Loucy (cell line): ENCODE results near the gene DTNBP1.

ENCODE experiments used
- H2AFZ ChIP-seq: fragments of 200-600 bp; sonication (generic); 2 replicates; pipeline ENCODE4 v1.6.0; 2016; ENCODE audit warnings: antibody characterized with exemption, mild to moderate bottlenecking, low read length, moderate library complexity
- H3F3A ChIP-seq: fragments of 200-600 bp; 2 replicates; pipeline ENCODE4 v1.6.0; 2016; ENCODE audit warnings: antibody characterized with exemption, low read depth, mild to moderate bottlenecking
- H3K27me3 ChIP-seq: fragments of 200-600 bp; sonication (generic); 2 replicates; pipeline ENCODE4 v1.6.1; 2014; ENCODE audit warnings: low read length, mild to moderate bottlenecking; ENCODE audit not compliant: insufficient read depth, poor library complexity, severe bottlenecking
- H3K36me3 ChIP-seq: fragments of 200-600 bp; sonication (generic); 2 replicates; pipeline ENCODE4 v1.6.1; 2016; ENCODE audit warnings: low read length; ENCODE audit not compliant: insufficient read depth
- H3K4me1 ChIP-seq: fragments of 200-600 bp; sonication (generic); 2 replicates; pipeline ENCODE4 v1.5.1; 2014; ENCODE audit warnings: low read length, mild to moderate bottlenecking; ENCODE audit not compliant: insufficient read depth, poor library complexity, severe bottlenecking
- H3K4me2 ChIP-seq: fragments of 200-600 bp; sonication (generic); 2 replicates; pipeline ENCODE4 v1.6.0; 2014; ENCODE audit warnings: antibody characterized with exemption, low read length, low read depth, mild to moderate bottlenecking; ENCODE audit not compliant: poor library complexity, severe bottlenecking
- H3K4me3 ChIP-seq: fragments of 200-600 bp; sonication (generic); 2 replicates; pipeline ENCODE4 v1.5.1; 2014; ENCODE audit warnings: low read length, mild to moderate bottlenecking, mixed read lengths; ENCODE audit not compliant: poor library complexity, severe bottlenecking
- H3K79me2 ChIP-seq: fragments of 200-600 bp; sonication (generic); 2 replicates; pipeline ENCODE4 v1.6.1; 2014; ENCODE audit warnings: low read length; ENCODE audit not compliant: insufficient read depth
- H3K9ac ChIP-seq: fragments of 200-600 bp; sonication (generic); 2 replicates; pipeline ENCODE4 v1.6.0; 2014; ENCODE audit warnings: mild to moderate bottlenecking, low read depth, low read length, moderate library complexity; ENCODE audit not compliant: poor library complexity, severe bottlenecking
- H3K9me2 ChIP-seq: fragments of 200-600 bp; sonication (generic); replicated peaks from 2 replicates; pipeline ENCODE4 v1.6.1; 2016; ENCODE audit warnings: low read depth, low read length, mixed read lengths
- H3K9me3 ChIP-seq: fragments of 200-600 bp; sonication (generic); 2 replicates; pipeline ENCODE4 v1.6.1; 2014; ENCODE audit warnings: mild to moderate bottlenecking, antibody characterized with exemption, low read length, low read depth; ENCODE audit not compliant: insufficient read depth
- H4K20me1 ChIP-seq: fragments of 200-600 bp; sonication (generic); 2 replicates; pipeline ENCODE4 v1.6.0; 2014; ENCODE audit warnings: antibody characterized with exemption, low read length, mild to moderate bottlenecking; ENCODE audit not compliant: insufficient read depth, poor library complexity, severe bottlenecking
- EZH2phosphoT487 ChIP-seq: fragments of 200-600 bp; IDR thresholded peaks from 2 replicates; pipeline ENCODE4 v1.6.1; 2018; ENCODE audit warnings: antibody characterized with exemption, mild to moderate bottlenecking, moderate library complexity, borderline replicate concordance
- TF ChIP-seq, protein P1 (sequence below): fragments of 200-600 bp; sonication (generic); conservative IDR thresholded peaks from 2 replicates; pipeline ENCODE4 v1.5.1; 2014; ENCODE audit warnings: mild to moderate bottlenecking, antibody characterized with exemption, low read length

DTNBP1 gene

DNA sequence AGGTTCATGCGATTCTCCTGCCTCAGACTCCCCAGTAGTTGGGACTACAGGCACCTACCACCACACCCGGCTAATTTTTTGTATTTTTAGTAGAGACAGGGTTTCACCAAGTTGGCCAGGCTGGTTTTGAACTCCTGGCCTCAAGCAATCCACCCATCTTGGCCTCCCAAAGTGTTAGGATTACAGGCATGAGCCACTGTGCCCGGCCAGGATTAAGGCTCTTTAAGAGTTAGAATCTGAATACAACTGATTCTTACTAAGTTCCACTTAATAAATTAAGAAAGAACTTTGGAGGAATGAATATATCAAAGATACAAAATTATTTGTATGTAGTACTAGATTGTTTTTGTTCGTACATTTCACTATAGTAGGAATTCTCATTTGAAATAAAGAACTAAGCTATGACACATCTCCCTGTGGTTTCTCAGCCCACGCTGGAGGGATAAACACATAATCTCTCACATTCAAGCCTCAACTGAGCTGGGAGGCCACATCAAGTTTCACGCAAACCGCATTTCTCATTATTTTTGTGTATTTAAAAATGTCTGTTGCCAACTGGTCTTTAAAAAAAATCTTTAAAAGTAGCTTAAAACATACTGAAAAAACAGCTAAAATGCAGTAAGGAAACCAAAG, 34.2 kb downstream of the DTNBP1 start:
- H3K79me2 ChIP-seq, result peaks cover 10% of the 10 kb centered on the region; the same call in 1 of the 2 replicates
- H3K9ac ChIP-seq, result no peak overlapping the region
- no peak overlapping the region for H2AFZ ChIP-seq
- H4K20me1 ChIP-seq, result no peaks in the 10 kb centered on the region
- H3K9me3 ChIP-seq, result no peaks in the 10 kb centered on the region
- peaks cover 16% of the 10 kb centered on the region for H3K4me1 ChIP-seq
- no peak overlapping the region for H3K4me3 ChIP-seq
- H3K9me2 ChIP-seq, result no peaks in the 10 kb centered on the region
- no peak for TF ChIP-seq EZH2phosphoT487
- TF ChIP-seq, protein P1, sequence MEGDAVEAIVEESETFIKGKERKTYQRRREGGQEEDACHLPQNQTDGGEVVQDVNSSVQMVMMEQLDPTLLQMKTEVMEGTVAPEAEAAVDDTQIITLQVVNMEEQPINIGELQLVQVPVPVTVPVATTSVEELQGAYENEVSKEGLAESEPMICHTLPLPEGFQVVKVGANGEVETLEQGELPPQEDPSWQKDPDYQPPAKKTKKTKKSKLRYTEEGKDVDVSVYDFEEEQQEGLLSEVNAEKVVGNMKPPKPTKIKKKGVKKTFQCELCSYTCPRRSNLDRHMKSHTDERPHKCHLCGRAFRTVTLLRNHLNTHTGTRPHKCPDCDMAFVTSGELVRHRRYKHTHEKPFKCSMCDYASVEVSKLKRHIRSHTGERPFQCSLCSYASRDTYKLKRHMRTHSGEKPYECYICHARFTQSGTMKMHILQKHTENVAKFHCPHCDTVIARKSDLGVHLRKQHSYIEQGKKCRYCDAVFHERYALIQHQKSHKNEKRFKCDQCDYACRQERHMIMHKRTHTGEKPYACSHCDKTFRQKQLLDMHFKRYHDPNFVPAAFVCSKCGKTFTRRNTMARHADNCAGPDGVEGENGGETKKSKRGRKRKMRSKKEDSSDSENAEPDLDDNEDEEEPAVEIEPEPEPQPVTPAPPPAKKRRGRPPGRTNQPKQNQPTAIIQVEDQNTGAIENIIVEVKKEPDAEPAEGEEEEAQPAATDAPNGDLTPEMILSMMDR, result no peak
- no peaks in the 10 kb centered on the region for H3K27me3 ChIP-seq
- H3K36me3 ChIP-seq, result peaks cover 25% of the 10 kb centered on the region; the same call in 1 of the 2 replicates
- peak overlapping the region; percentile 38 for H3K4me2 ChIP-seq
- H3F3A ChIP-seq, result no peaks in the 10 kb centered on the region

DNA sequence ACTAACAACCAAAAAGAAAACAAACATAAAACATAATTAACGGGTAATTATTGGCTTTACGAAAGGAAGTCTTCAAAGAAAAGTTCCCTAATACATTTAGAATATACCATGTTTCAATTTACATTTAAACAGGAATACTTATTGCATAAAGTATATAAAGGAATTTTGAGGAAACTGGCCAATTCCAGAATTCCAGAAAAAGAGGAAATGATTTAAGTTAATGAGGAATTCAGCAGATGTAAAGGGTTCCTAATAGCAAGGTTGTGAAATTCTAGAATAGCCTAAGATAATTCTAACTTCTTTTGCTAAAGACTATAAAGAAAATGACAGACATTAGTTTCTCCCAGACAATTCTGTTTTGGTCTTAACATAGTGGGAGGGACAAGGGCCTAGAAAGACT, 35.0 kb downstream of the DTNBP1 start:
- Histone ChIP-seq H3K4me2 (no peak overlapping the region), H3K27me3 (no peaks in the 10 kb centered on the region), H3K4me1 (peaks cover 23% of the 10 kb centered on the region), H3K9ac (no peak overlapping the region), H4K20me1 (peaks cover 5% of the 10 kb centered on the region), H3K79me2 (peaks cover 16% of the 10 kb centered on the region), H3F3A (no peaks in the 10 kb centered on the region), H3K9me2 (no peaks in the 10 kb centered on the region), H3K36me3 (peaks cover 25% of the 10 kb centered on the region; the same call in 1 of the 2 replicates), H3K9me3 (no peaks in the 10 kb centered on the region), H2AFZ (no peak overlapping the region), H3K4me3 (no peak overlapping the region)
- TF ChIP-seq, protein P1, result no peak
- TF ChIP-seq EZH2phosphoT487, result no peak

DNA sequence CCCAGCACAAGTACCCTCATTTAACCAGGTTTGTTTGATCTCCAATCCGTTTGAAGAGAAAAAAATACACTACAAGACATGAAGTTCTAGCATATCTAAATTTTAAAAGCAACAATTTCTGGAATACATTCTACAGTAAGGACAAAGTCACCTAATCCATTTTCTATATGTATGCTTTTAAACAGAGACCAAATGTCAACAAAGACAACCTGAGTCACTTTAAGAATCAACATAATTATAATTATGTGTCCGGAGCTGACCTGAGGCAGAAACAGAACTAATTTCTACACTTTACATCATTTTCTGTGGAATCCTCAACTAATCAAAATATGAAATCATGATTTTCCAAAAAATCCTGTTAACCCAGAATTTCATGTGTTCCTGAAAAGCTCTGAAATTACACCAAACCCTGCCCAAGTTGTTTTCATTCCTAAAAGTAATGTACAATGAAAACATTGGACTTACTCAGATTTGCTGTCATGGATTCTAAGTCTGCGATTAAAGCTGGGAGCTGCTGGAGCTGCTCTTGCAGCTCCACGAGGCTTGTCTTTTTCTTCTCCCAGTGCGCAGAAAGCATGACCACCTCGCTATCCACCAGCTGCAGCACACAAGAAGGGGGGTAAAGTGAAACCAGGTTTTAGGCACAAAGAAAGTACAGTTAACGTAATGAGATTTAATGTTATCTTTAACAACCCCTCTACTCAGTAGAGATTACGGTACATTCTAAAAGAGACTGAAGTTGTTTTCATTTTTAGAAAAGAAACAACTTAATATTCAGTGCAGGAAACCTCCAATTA, 35.8 kb downstream of the DTNBP1 start:
- no peaks in the 10 kb centered on the region for H3K9me3 ChIP-seq
- H3F3A ChIP-seq, result no peaks in the 10 kb centered on the region
- H3K4me1 ChIP-seq, result peaks cover 30% of the 10 kb centered on the region
- no peaks in the 10 kb centered on the region for H3K9me2 ChIP-seq
- no peak overlapping the region for H3K4me3 ChIP-seq
- H3K4me2 ChIP-seq, result no peak overlapping the region
- H2AFZ ChIP-seq, result no peak overlapping the region
- H3K79me2 ChIP-seq, result peaks cover 24% of the 10 kb centered on the region
- H3K27me3 ChIP-seq, result no peaks in the 10 kb centered on the region
- H3K36me3 ChIP-seq, result peaks cover 25% of the 10 kb centered on the region; the same call in 1 of the 2 replicates
- peaks cover 9% of the 10 kb centered on the region for H4K20me1 ChIP-seq
- TF ChIP-seq, protein P1, result no peak
- TF ChIP-seq EZH2phosphoT487, result no peak
- no peak overlapping the region for H3K9ac ChIP-seq
